GM12878 (cell line): ENCODE data around the gene IGFBP6. TPM values are rescaled to one million over a fixed set of nuclear protein-coding genes. Genes with fewer than 3 reads are reported as not detected.

Source experiments
- ATAC-seq: fragments of 200-7000 bp; cut with Tn5 transposase; 3 replicates; pipeline ENCODE4 v1.9.1; 2020; ENCODE audit warnings: mild to moderate bottlenecking, moderate library complexity
- BruUV-seq: library from RNA; stranded (reverse); fragments of 400-500 nt; replicated peaks from 2 replicates; lab custom pipeline; 2021; lab: Mats Ljungman, UMichigan
- CTCF ChIA-PET: fragments of 300-600 bp; sonication (Branson Sonifier 250); formaldehyde crosslinking; extraction: SDS; loops from one replicate; lab custom pipeline; 2021; ENCODE audit warnings: inconsistent platforms; lab: Yijun Ruan, JAX
- POLR2A ChIA-PET: fragments of 350-600 bp; formaldehyde crosslinking; extraction: SDS; loops from one replicate; lab custom pipeline; 2021; ENCODE audit warnings: inconsistent platforms; lab: Charles Lee
- RAD21 ChIA-PET: fragments of 300-600 bp; sonication (Branson Sonifier 250); formaldehyde crosslinking; loops from one replicate; lab custom pipeline; 2023; ENCODE audit warnings: antibody characterized with exemption; ENCODE audit not compliant: unreplicated experiment; lab: Charles Lee
- SMC1A ChIA-PET: fragments of 300-600 bp; sonication (Branson Sonifier 250); formaldehyde crosslinking; loops from one replicate; lab custom pipeline; 2023; ENCODE audit not compliant: unreplicated experiment, uncharacterized antibody; lab: Charles Lee
- DNase-seq: peaks from one replicate; pipeline ENCODE4 v3.0.0-alpha.2; 2011; ENCODE audit warnings: low read depth, low spot score
- FAIRE-seq: peaks from 3 replicates; lab custom pipeline; 2011; peaks lifted over from hg19 to GRCh38; lab: Jason Lieb, UNC
- H2AFZ ChIP-seq: 2 replicates; pipeline ENCODE4 v1.6.0; 2011; ENCODE audit warnings: low read depth, low read length, control low read depth; ENCODE audit not compliant: control insufficient read depth
- H3K27ac ChIP-seq: 2 replicates; pipeline ENCODE4 v1.5.1; 2011; ENCODE audit warnings: control low read depth; ENCODE audit not compliant: control insufficient read depth, insufficient read depth
- H3K27me3 ChIP-seq, 2 experiments: replicated peaks in 1 of 2; 2 replicates each; pipeline versions ENCODE4 v1.6.0 to v1.6.1; 2011; ENCODE audit warnings: low read length in 1 of 2; ENCODE audit not compliant: control insufficient read depth in 2 of 2, insufficient read depth in 2 of 2
- H3K36me3 ChIP-seq, 2 experiments: 2 replicates each; pipeline ENCODE4 v1.5.1; 2011; ENCODE audit warnings: low read length in 1 of 2; ENCODE audit not compliant: control insufficient read depth in 2 of 2, insufficient read depth in 2 of 2
- H3K4me1 ChIP-seq: 2 replicates; pipeline ENCODE4 v1.6.1; 2011; ENCODE audit warnings: mild to moderate bottlenecking, low read length, moderate library complexity, mixed read lengths; ENCODE audit not compliant: control insufficient read depth, insufficient read depth
- H3K4me2 ChIP-seq: 2 replicates; pipeline ENCODE4 v1.6.0; 2011; ENCODE audit warnings: control low read depth; ENCODE audit not compliant: control insufficient read depth, insufficient read depth
- H3K4me3 ChIP-seq: fragments of 200-600 bp; sonication (generic); 2 replicates; pipeline ENCODE4 v1.5.1; 2016
- H3K79me2 ChIP-seq: 2 replicates; pipeline ENCODE4 v1.6.0; 2011; ENCODE audit warnings: low read length; ENCODE audit not compliant: control insufficient read depth, insufficient read depth
- H3K9ac ChIP-seq: 2 replicates; pipeline ENCODE4 v1.8.0; 2011; ENCODE audit warnings: low read length, control low read depth, mixed read lengths; ENCODE audit not compliant: control insufficient read depth, insufficient read depth
- H3K9me3 ChIP-seq: replicated peaks from 3 replicates; pipeline ENCODE4 v1.5.1; 2011; ENCODE audit warnings: mild to moderate bottlenecking, low read length; ENCODE audit not compliant: control insufficient read depth, insufficient read depth
- H4K20me1 ChIP-seq: 2 replicates; pipeline ENCODE4 v1.6.0; 2011; ENCODE audit not compliant: control insufficient read depth, insufficient read depth
- ATF7 ChIP-seq: fragments of 450-650 bp; IDR thresholded peaks from 2 replicates; pipeline ENCODE4 v1.6.1; 2016; ENCODE audit warnings: low read depth, mild to moderate bottlenecking
- ELK1 ChIP-seq: IDR thresholded peaks from 2 replicates; pipeline ENCODE4 v1.6.1; 2012; ENCODE audit warnings: low read depth, low read length, improper control_type of control experiment
- FOXM1 ChIP-seq: IDR thresholded peaks from 2 replicates; pipeline ENCODE4 v1.6.1; 2012; ENCODE audit warnings: low read depth, mild to moderate bottlenecking, inconsistent platforms, low read length, moderate library complexity
- MAX ChIP-seq: IDR thresholded peaks from 2 replicates; pipeline ENCODE4 v1.6.1; 2012; ENCODE audit warnings: low read depth, low read length, improper control_type of control experiment
- NR2F1 ChIP-seq: fragments of 450-650 bp; conservative IDR thresholded peaks from 2 replicates; pipeline ENCODE4 v1.6.1; 2017; ENCODE audit warnings: mild to moderate bottlenecking
- SMARCA5 ChIP-seq: fragments of 450-650 bp; IDR thresholded peaks from 2 replicates; pipeline ENCODE4 v1.6.1; 2017; ENCODE audit warnings: mild to moderate bottlenecking
- SP1 ChIP-seq: IDR thresholded peaks from one replicate; pipeline ENCODE4 v1.6.1; 2011; ENCODE audit warnings: low read depth, low read length
- TBL1XR1 ChIP-seq: IDR thresholded peaks from 2 replicates; pipeline ENCODE4 v1.6.1; 2012; ENCODE audit warnings: low read depth, low read length, improper control_type of control experiment
- ZNF24 ChIP-seq: fragments of 450-650 bp; IDR thresholded peaks from 2 replicates; pipeline ENCODE4 v1.6.1; 2017; ENCODE audit warnings: antibody characterized with exemption, mild to moderate bottlenecking
- WGBS: methylation state at CpG from one replicate; pipeline ENCODE4 v1.1.6; 2016; ENCODE audit warnings: low lambda C conversion rate; ENCODE audit not compliant: insufficient replicate concordance, insufficient coverage; ENCODE audit errors: missing lambda C conversion rate; 5-methylcytosine and 5-hydroxymethylcytosine counted together
- in situ Hi-C: fragments of 300-500 bp; cut with MboI; formaldehyde crosslinking; loops from 9 replicates; pipeline ENCODE4 v1.14.3; 2018; ENCODE audit warnings: mixed read lengths
- intact Hi-C: fragments of 100-400 bp; cut with micrococcal nuclease; formaldehyde crosslinking; loops from one replicate; pipeline ENCODE4 v1.14.2; 2022; ENCODE audit not compliant: unreplicated experiment
- polyA plus RNA-seq, 11 experiments: library from polyadenylated mRNA; depleted of rRNA in 4 of 11; unstranded in 6 of 11; stranded (reverse) in 5 of 11; fragments of >200 nt; fragmentation: Nextera tagmentation in 4 of 11; fragmentation: Illumina TruSeq in 1 of 11; extraction: Ambion mirVana in 4 of 11; extraction: Trizol in 1 of 11; gene quantifications; 1 replicate in 1 of 11; 2 replicates in 10 of 11; pipeline versions ENCODE4 v1.2.1 to v1.2.3, GENCODE V29; 2011 to 2016; ENCODE audit warnings: inconsistent platforms in 2 of 11, missing spikeins in 2 of 11, low read depth in 1 of 11
- total RNA-seq, 4 experiments: library from RNA; depleted of rRNA in 3 of 4; stranded (reverse); fragments of >200 nt in 3 of 4; fragmentation: Illumina TruSeq in 1 of 4; extraction: Trizol in 1 of 4; gene quantifications; 2 replicates each; pipeline versions ENCODE4 v1.2.1 to v1.2.3, GENCODE V29; 2013 to 2021
- TF ChIP-seq, protein P1 (sequence below), 3 experiments: IDR thresholded peaks in 2 of 3; conservative IDR thresholded peaks in 1 of 3; 2 replicates each; pipeline ENCODE4 v1.5.1; 2011; ENCODE audit warnings: low read depth in 3 of 3, low read length in 3 of 3, mild to moderate bottlenecking in 3 of 3, control low read depth in 2 of 3, moderate library complexity in 2 of 3, inconsistent platforms in 1 of 3, mixed read lengths in 1 of 3; ENCODE audit not compliant: control insufficient read depth in 2 of 3, insufficient read depth in 1 of 3; ENCODE audit errors: extremely low read depth in 1 of 3
- TF ChIP-seq, protein P2 (sequence below): IDR thresholded peaks from 2 replicates; pipeline ENCODE4 v1.6.1; 2012; ENCODE audit warnings: low read length, inconsistent platforms

Gene IGFBP6
- total and polyA plus RNA-seq, 10 of the 15 experiments (the other 5 are each of a cell fraction or from before 2014, with no cell fraction given): 0.09 to 0.87 (median 0.56) TPM; not detected in 3

DNA sequence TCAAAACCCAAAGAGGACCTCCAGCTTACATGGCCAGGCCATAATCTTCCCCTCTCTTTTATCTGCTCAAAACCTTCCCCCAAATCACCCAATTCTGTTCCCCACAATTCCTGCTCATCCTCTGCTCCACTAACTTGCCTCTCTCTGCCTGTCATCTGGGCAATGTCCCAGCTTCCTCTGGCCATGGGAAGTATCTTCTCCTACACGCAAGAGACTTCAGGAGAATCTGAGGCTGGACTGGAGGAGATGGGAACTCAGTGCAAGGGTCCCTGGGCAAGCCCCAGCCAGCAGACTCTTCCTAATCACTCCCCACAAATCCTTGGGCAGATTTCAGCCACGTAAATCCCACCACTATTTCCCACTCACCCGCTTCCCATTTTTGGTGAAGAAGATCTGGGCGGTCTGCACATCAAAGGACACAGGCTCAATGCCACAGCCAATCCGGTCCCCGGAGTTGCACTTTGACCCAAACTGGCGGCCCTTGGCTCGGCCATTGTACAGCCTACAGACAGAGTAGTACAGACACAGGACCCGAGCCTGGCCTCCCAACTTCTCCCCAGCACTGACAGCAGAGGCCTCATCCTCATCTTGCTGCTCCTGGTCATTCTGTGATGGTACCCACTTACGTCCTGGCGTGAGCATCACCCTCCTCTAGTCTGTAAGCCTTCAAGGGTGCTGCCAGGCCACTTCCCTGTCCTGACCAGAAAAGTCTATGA lies 23.0 kb upstream of the IGFBP6 start:
- no peak overlapping the region for H2AFZ ChIP-seq
- RAD21 ChIA-PET: no interaction called here
- SMC1A ChIA-PET: interaction anchor here (0.8 to 1.2 kb wide), 2 partner anchors 12 to 24 kb away, joined by 4 to 5 read pairs; no protein-coding TSS in a partner anchor
- DNase-seq (no peak), ATAC-seq (no peak), FAIRE-seq (no peak)
- H4K20me1 ChIP-seq: no peaks in the 10 kb centered on the region; the same call in 1 of the 2 replicates
- H3K79me2 ChIP-seq: peaks cover 6% of the 10 kb centered on the region
- in situ Hi-C loops: no loop called here
- peaks cover 2 to 10% of the 10 kb centered on the region in 2 experiments; a peak in 3 of 4 replicates for H3K36me3 ChIP-seq
- H3K9ac ChIP-seq: no peak overlapping the region
- no peaks in the 10 kb centered on the region for H3K9me3 ChIP-seq
- no TSS peak for BruUV-seq
- CTCF ChIA-PET: interaction anchor here (1.0 to 13.2 kb wide), 4 partner anchors 9 to 26 kb away, joined by 3 to 355 read pairs (median 91); partner anchors contain the start of genes IGFBP6 and SOAT2
- no peak overlapping the region for H3K4me3 ChIP-seq
- intact Hi-C loops: no loop called here
- POLR2A ChIA-PET: no interaction called here
- WGBS: 90% methylated on average over 11 of the region's 11 CpGs
- H3K4me1 ChIP-seq: no peaks in the 10 kb centered on the region; the same call in none of the 2 replicates
- no peak overlapping the region for H3K4me2 ChIP-seq
- H3K27ac ChIP-seq: no peak overlapping the region
- H3K27me3 ChIP-seq: no peaks in the 10 kb centered on the region
- TF ChIP-seq ELK1 (no peak), SMARCA5 (no peak), FOXM1 (no peak)

DNA sequence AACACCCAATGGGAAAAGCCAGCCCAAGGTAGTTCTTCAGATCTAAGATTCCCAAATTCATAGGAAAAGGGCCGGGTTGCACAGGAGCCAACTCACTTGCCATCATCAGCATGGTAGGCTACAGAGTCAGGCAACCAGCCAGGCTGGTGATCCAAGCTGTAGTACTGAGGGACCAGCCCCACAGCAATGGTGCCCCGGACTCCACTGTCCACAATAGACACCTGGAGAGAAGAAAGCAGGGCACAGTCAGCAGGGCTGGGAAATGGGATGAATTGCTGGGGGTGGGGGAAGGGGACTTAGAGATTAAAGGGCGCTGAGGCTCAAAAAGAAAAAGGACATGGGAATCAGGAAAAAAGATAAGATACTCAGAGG lies 22.5 kb upstream of the IGFBP6 start:
- POLR2A ChIA-PET: no interaction called here
- CTCF ChIA-PET: interaction anchor here (7.8 to 13.2 kb wide), 2 partner anchors 8 to 23 kb away, joined by 90 to 177 read pairs; partner anchors contain the start of genes IGFBP6 and SOAT2
- H3K36me3 ChIP-seq: peaks cover 2 to 10% of the 10 kb centered on the region in 2 experiments; a peak in 3 of 4 replicates
- H3K9me3 ChIP-seq: no peaks in the 10 kb centered on the region
- no peak overlapping the region for H3K27ac ChIP-seq
- WGBS: 85% methylated on average over 3 of the region's 3 CpGs
- intact Hi-C loops: no loop called here
- RAD21 ChIA-PET: interaction anchor here (0.5 kb wide), 1 partner anchor 176 kb away, joined by 3 read pairs; no protein-coding TSS in a partner anchor
- no peak overlapping the region for H3K4me3 ChIP-seq
- no TSS peak for BruUV-seq
- in situ Hi-C loops: no loop called here
- no peak for ATAC-seq
- SMC1A ChIA-PET: interaction anchor here (1.1 to 1.2 kb wide), 2 partner anchors 10 to 19 kb away, joined by 4 to 5 read pairs; no protein-coding TSS in a partner anchor
- no peak overlapping the region for H3K9ac ChIP-seq
- H3K27me3 ChIP-seq: no peaks in the 10 kb centered on the region
- H3K4me1 ChIP-seq: no peaks in the 10 kb centered on the region; the same call in none of the 2 replicates
- no peak overlapping the region for H2AFZ ChIP-seq
- H3K79me2 ChIP-seq: peaks cover 6% of the 10 kb centered on the region
- no peak overlapping the region for H3K4me2 ChIP-seq
- DNase-seq: no peak
- FAIRE-seq: no peak
- no peaks in the 10 kb centered on the region; the same call in 1 of the 2 replicates for H4K20me1 ChIP-seq
- TF ChIP-seq SP1: no peak
- no peak for TF ChIP-seq MAX
- TF ChIP-seq ZNF24: no peak
- no peak for TF ChIP-seq NR2F1
- TF ChIP-seq TBL1XR1: no peak
- TF ChIP-seq, protein P1, sequence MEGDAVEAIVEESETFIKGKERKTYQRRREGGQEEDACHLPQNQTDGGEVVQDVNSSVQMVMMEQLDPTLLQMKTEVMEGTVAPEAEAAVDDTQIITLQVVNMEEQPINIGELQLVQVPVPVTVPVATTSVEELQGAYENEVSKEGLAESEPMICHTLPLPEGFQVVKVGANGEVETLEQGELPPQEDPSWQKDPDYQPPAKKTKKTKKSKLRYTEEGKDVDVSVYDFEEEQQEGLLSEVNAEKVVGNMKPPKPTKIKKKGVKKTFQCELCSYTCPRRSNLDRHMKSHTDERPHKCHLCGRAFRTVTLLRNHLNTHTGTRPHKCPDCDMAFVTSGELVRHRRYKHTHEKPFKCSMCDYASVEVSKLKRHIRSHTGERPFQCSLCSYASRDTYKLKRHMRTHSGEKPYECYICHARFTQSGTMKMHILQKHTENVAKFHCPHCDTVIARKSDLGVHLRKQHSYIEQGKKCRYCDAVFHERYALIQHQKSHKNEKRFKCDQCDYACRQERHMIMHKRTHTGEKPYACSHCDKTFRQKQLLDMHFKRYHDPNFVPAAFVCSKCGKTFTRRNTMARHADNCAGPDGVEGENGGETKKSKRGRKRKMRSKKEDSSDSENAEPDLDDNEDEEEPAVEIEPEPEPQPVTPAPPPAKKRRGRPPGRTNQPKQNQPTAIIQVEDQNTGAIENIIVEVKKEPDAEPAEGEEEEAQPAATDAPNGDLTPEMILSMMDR (IDR thresholded peaks at IDR 0.05 in 2 of 3, conservative IDR thresholded peaks at IDR 0.05 in 1 of 3; ENCODE audit: control insufficient read depth in 2 of 3, extremely low read depth in 1 of 3, insufficient read depth in 1 of 3, low read depth in 3 of 3, low read length in 3 of 3): no peak
- no peak for TF ChIP-seq ATF7
- TF ChIP-seq, protein P2, sequence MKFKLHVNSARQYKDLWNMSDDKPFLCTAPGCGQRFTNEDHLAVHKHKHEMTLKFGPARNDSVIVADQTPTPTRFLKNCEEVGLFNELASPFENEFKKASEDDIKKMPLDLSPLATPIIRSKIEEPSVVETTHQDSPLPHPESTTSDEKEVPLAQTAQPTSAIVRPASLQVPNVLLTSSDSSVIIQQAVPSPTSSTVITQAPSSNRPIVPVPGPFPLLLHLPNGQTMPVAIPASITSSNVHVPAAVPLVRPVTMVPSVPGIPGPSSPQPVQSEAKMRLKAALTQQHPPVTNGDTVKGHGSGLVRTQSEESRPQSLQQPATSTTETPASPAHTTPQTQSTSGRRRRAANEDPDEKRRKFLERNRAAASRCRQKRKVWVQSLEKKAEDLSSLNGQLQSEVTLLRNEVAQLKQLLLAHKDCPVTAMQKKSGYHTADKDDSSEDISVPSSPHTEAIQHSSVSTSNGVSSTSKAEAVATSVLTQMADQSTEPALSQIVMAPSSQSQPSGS: no peak
